ENCODE results near the gene ZSCAN5A. TPM values are rescaled to one million over a fixed set of nuclear protein-coding genes. Genes with fewer than 3 reads are reported as not detected.

Gene ZSCAN5A
- total and polyA plus RNA-seq, 9 of the 15 experiments (the other 6 are each of a cell fraction or from before 2014, with no cell fraction given): 5.8 to 15.3 (median 11.8) TPM

- TF ChIP-seq ZBTB11 (CRISPR knock-in tag; IDR thresholded peaks at IDR 0.05): no peak
- no peak for TF ChIP-seq FOXA3 (CRISPR knock-in tag; conservative IDR thresholded peaks at IDR 0.05 in 1 of 2, IDR thresholded peaks at IDR 0.05 in 1 of 2)
- no peak for TF ChIP-seq CEBPB (tag; IDR thresholded peaks at IDR 0.05)
- TF ChIP-seq TBP (optimal IDR thresholded peaks at IDR 0.05; ENCODE audit: low read depth, low read length): no peak
- no peak for TF ChIP-seq SMAD3 (CRISPR knock-in tag; conservative IDR thresholded peaks at IDR 0.05)
- no peak for TF ChIP-seq PYGO2 (tag; IDR thresholded peaks at IDR 0.05)
- no peak for TF ChIP-seq KLF13 (tag; IDR thresholded peaks at IDR 0.05; ENCODE audit: borderline replicate concordance, low read depth)
- no peak for TF ChIP-seq SMARCB1 (IDR thresholded peaks at IDR 0.05; ENCODE audit: insufficient read length, low read depth)
- no peak for TF ChIP-seq CREB3 (tag; conservative IDR thresholded peaks at IDR 0.05; ENCODE audit: low read depth)
- no peak for TF ChIP-seq GATA2 (CRISPR knock-in tag; IDR thresholded peaks at IDR 0.05)
- no peak for TF ChIP-seq NFIC (IDR thresholded peaks at IDR 0.05)
- TF ChIP-seq ZNF316 (IDR thresholded peaks at IDR 0.05): no peak
- TF ChIP-seq SP1 (CRISPR knock-in tag; IDR thresholded peaks at IDR 0.05): no peak
- TF ChIP-seq JUNB (CRISPR knock-in tag; conservative IDR thresholded peaks at IDR 0.05): no peak
Observed at GRCh38 chr19:56315077-56315828, 614 bp upstream of the ZSCAN5A start (continued).

All from K562 (cell line).